Neutrophil (primary cell): Measurements from ENCODE around the gene MITF.

Source experiments
- H3K27ac ChIP-seq: fragments of 200-600 bp; sonication (generic); 2 replicates; pipeline ENCODE4 v1.5.1; 2016; ENCODE audit warnings: mild to moderate bottlenecking, moderate library complexity
- H3K27me3 ChIP-seq: fragments of 200-600 bp; sonication (generic); 2 replicates; pipeline ENCODE4 v1.6.0; 2016; ENCODE audit warnings: mild to moderate bottlenecking
- H3K36me3 ChIP-seq: fragments of 200-600 bp; sonication (generic); 2 replicates; pipeline ENCODE4 v1.5.1; 2017
- H3K4me1 ChIP-seq, 2 experiments: fragments of 200-600 bp in 1 of 2; sonication (generic) in 1 of 2; 1 replicate in 1 of 2; 2 replicates in 1 of 2; pipeline versions ENCODE4 v1.5.1 to v1.6.1; 2013 to 2016; ENCODE audit warnings: low read depth in 1 of 2, low read length in 1 of 2, mild to moderate bottlenecking in 1 of 2, moderate library complexity in 1 of 2; ENCODE audit not compliant: control insufficient read depth in 1 of 2, insufficient read depth in 1 of 2
- H3K4me3 ChIP-seq, 2 experiments: fragments of 200-600 bp in 1 of 2; sonication (generic) in 1 of 2; 1 replicate in 1 of 2; 2 replicates in 1 of 2; pipeline ENCODE4 v1.5.1; 2013 to 2016; ENCODE audit warnings: low read depth in 1 of 2, low read length in 1 of 2, mild to moderate bottlenecking in 1 of 2, moderate library complexity in 1 of 2
- H3K9me3 ChIP-seq: fragments of 200-600 bp; sonication (generic); 2 replicates; pipeline ENCODE4 v1.5.1; 2016
- CTCF ChIP-seq: fragments of 200-600 bp; sonication (generic); IDR thresholded peaks from 2 replicates; pipeline ENCODE4 v1.5.1; 2016; ENCODE audit warnings: antibody characterized with exemption

Gene MITF

GRCh38 chr3:69749461-69749860 is 10.2 kb downstream of the MITF start:
- no peak overlapping the region for H3K4me3 ChIP-seq
- H3K9me3 ChIP-seq: no peaks in the 10 kb centered on the region
- H3K27ac ChIP-seq: no peak overlapping the region
- no peak for TF ChIP-seq CTCF
- no peaks in the 10 kb centered on the region for H3K4me1 ChIP-seq
- H3K27me3 ChIP-seq: no peaks in the 10 kb centered on the region
- no peaks in the 10 kb centered on the region for H3K36me3 ChIP-seq

- Histone ChIP-seq H3K27ac (no peak overlapping the region), H3K36me3 (no peaks in the 10 kb centered on the region), H3K4me3 (no peak overlapping the region), H3K9me3 (no peaks in the 10 kb centered on the region), H3K4me1 (no peaks in the 10 kb centered on the region), H3K27me3 (no peaks in the 10 kb centered on the region)
- TF ChIP-seq CTCF: no peak
These were observed 11.3 kb downstream of the MITF start for GRCh38 chr3:69750549-69750948.

- Histone ChIP-seq H3K27me3 (no peaks in the 10 kb centered on the region), H3K9me3 (no peaks in the 10 kb centered on the region), H3K36me3 (no peaks in the 10 kb centered on the region), H3K4me1 (no peaks in the 10 kb centered on the region), H3K27ac (no peak overlapping the region), H3K4me3 (no peak overlapping the region)
- TF ChIP-seq CTCF: no peak
These were observed 11.8 kb downstream of the MITF start for GRCh38 chr3:69751074-69751476.

- Histone ChIP-seq H3K9me3 (no peaks in the 10 kb centered on the region), H3K27me3 (no peaks in the 10 kb centered on the region), H3K4me1 (no peaks in the 10 kb centered on the region), H3K27ac (no peak overlapping the region), H3K4me3 (no peak overlapping the region), H3K36me3 (no peaks in the 10 kb centered on the region)
- TF ChIP-seq CTCF: no peak
These were observed 13.0 kb downstream of the MITF start for GRCh38 chr3:69752241-69752640.

- Histone ChIP-seq H3K27ac (no peak overlapping the region), H3K27me3 (no peaks in the 10 kb centered on the region), H3K4me3 (no peak overlapping the region), H3K36me3 (no peaks in the 10 kb centered on the region), H3K4me1 (no peaks in the 10 kb centered on the region), H3K9me3 (no peaks in the 10 kb centered on the region)
- no peak for TF ChIP-seq CTCF
These were observed 14.0 kb downstream of the MITF start for GRCh38 chr3:69753179-69753775.

- Histone ChIP-seq H3K27ac (no peak overlapping the region), H3K4me3 (no peak overlapping the region), H3K27me3 (no peaks in the 10 kb centered on the region), H3K4me1 (no peaks in the 10 kb centered on the region), H3K36me3 (no peaks in the 10 kb centered on the region), H3K9me3 (no peaks in the 10 kb centered on the region)
- TF ChIP-seq CTCF: no peak
These were observed 16.5 kb downstream of the MITF start for GRCh38 chr3:69755795-69756194.
